ENCODE measurements around the gene PPM1G.
"Not testable (repeated sequence)": the region's sequence is repeated elsewhere in the genome, so short reads cannot be mapped to it uniquely, and the experiment has no call there.

The PPM1G gene

DNA sequence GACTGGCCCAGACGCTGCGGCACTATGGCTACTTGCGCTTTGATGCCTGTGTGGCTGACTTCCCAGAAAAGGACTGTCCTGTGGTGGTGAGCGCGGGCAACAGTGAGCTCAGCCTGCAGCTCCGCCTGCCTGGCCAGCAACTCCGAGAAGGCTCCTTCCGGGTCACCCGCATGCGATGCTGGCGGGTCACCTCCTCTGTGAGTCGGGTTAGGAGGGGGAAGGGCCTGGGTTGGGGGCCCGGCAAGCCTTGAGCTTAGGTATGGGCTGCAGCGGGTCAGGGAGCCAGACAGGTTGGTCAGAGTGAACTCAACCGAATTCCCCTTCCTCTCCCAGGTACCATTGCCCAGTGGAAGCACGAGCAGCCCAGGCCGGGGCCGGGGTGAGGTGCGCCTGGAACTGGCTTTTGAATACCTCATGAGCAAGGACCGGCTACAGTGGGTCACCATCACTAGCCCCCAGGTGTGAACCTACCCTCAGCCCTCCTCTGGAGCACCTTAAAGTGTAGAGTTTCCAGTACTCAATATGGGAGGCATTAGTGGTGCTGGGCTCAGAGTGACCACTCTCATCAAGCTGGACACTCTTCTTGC, 33.8 kb downstream of the PPM1G start:
- no peak for DNase-seq (ENCODE audit: low spot score)

GRCh38 chr2:27373567-27373966, 35.8 kb downstream of the PPM1G start:
- DNase-seq (ENCODE audit: low spot score): no peak

GRCh38 chr2:27372937-27373336, 36.5 kb downstream of the PPM1G start:
- no peak for DNase-seq (ENCODE audit: low spot score)

GRCh38 chr2:27370816-27371620, 38.4 kb downstream of the PPM1G start:
- DNase-seq (ENCODE audit: low spot score): peak; percentile 25

GRCh38 chr2:27370026-27370815, 39.2 kb downstream of the PPM1G start, which contains the start of the genes EIF2B4 and SNX17:
EIF2B4 (minus strand) TSS chr2:27370338; CDS start chr2:27370314, 24 bp downstream.
SNX17 (plus strand) TSS chr2:27370616; CDS start chr2:27370744, 128 bp downstream.
- peak; percentile 99 for DNase-seq (ENCODE audit: low spot score)

- DNase-seq (ENCODE audit: low spot score): peak; percentile 38
Measured at GRCh38 chr2:27369471-27370025, 39.8 kb downstream of the PPM1G start.

- no peak for DNase-seq (ENCODE audit: low spot score)
Measured at GRCh38 chr2:27363933-27364332, 45.5 kb downstream of the PPM1G start.

- no peak for DNase-seq (ENCODE audit: low spot score)
Measured at GRCh38 chr2:27362678-27363420, 46.5 kb downstream of the PPM1G start.

DNA sequence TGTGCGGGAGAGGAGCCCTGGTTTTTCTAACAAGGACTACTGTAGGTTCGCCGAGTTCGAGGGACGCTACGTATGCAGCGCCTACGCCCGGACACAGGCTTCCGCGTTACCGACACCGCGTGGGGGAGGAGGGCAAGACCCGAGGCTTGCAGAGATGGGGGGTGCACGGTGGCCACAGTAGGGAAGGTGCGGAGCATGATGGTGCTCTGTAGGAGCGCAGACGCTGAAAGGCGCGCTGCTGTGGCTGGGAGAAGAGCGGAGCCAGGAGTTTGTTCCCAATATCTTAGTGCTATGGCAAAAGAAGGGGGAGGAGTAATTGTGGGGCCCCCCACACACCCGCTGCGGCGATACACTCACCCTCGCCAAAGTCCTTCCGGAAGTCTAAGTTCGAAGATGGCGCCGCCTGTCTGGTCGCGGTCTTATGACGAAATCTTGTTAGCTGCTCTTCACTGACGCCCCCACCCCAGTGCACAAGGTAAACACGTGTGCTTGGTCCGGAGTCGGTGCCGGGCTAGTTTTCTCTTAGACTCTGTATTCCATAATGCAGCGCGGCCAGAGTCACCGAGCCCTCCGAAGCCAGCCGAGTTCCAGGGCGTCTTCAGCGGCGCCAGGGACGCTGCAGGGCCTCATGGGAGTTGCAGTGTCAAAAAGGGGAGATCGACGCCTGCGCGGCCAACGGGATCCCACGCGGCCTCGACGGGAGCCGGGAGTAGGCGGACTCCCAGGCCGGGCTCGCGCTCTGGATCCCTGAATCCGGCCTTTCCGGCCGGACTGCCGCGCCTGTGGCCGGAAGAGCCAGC, 52.8 kb downstream of the PPM1G start, which contains the start of gene GTF3C2:
GTF3C2 (minus strand) TSS at position 383 of the 800 bp plus-strand sequence. CDS start 13,210 bp downstream, outside the sequence.
- DNase-seq (ENCODE audit: low spot score): peak; percentile 96

DNA sequence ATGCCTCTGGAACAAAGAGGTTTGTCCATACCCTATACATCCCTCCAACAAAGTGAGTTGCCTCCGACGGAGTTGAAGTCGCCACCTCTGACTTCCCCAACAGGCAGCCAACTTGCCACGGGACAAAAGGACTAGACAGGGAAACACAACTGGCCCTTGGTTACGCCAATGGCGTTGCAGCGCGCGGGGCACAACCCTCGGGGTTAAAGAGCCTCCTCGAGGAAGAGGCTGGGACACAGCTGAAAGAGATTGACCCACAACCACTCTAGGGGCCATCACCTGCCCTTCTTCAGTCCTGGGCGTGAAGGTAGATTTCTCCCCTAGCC, 53.4 kb downstream of the PPM1G start:
- peak; percentile 78 for DNase-seq (ENCODE audit: low spot score)

DNA sequence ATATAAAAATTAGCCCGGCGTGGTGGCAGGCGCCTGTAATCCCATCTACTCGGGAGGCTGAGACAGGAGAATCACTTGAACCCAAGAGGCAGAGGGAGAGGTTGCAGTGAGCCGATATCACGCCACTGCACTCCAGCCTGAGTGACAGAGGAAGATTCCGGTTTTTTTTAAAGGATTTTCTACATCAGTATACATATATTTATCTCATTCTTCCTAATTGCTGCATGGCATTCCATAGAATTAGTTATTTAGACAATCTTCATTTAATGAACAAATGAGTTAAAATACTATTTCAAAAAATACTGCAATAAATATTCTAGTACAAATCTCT, 54.8 kb downstream of the PPM1G start:
- no peak for DNase-seq (ENCODE audit: low spot score)

DNA sequence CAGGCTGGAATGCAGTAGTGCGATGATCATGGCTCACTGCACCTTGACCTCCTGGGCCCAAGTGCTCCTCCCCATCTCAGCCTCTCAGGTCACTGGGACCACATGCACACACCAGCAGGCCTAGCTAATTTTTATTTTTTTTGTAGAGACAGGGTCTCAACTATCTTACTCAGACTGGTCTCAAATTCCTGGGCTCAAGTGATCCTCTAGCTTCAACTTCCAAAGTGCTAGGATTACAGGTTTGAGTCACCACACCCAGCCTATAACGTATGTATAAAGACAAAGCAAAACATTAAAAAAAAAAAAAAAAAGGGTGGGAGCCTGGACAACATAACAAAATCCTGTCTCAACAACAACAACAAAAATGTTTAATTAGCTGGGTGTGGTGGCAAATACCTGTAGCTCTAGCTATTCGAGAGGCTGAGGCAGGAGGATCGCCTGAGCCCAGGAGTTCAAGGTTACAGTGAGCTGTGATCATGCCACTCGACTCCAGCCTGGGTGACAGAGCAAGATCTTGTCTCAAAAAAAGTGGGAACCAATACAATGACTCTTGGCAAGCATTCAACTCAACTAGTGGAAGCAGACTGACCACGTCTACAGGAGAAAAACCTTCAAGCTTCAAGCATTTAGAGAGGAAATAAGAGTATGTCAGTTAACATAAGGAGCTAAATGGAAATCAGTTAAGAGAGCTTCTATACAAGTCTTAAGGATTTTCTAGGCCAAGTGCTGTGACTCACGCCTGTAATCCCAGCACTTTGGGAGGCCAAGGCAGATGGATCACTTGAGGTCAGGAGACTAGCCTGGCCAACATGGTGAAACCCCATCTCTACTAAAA, 55.4 kb downstream of the PPM1G start:
- DNase-seq (ENCODE audit: low spot score): no peak

GRCh38 chr2:27353386-27353761, 56.0 kb downstream of the PPM1G start:
- not testable (repeated sequence) for DNase-seq (ENCODE audit: low spot score)

DNA sequence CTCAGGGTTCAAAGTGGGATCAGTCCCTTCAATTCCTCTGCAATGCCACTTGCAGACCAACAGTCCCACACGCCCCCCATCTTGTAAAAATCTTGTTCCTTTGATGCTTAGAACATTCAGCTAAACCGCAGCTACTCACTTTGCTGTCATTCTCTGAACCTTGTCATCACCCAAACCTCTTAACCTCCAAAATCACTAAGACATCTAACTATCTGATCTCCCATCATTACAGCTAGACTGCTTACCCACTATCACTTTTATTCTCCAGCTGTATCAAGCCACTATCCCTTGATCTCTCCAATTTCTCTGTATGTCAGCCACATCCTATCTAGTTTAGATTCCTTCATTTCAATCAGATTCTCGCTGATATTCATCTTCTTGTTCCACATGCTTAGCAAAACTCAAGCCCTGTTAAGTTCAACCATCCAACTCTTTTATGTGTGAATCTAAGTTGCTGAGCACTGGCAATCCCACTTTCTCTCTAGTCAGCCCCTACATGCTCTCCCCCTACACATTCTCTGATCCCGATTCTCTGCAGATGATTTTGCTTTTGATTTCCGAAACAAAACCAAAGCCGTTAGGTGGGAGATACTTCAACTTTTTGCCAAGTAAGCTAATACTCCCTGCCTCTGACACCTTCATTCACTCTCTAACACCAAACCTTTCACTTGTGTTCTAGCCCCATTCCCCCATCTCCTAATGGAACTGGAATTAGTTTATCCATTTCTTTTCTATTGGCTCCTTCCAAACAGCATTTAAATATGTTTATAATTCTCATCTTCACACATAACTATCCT, 57.4 kb downstream of the PPM1G start:
- DNase-seq (ENCODE audit: low spot score): no peak

- no peak for DNase-seq (ENCODE audit: low spot score)
Measured at GRCh38 chr2:27350106-27350693, 59.2 kb downstream of the PPM1G start.

DNA sequence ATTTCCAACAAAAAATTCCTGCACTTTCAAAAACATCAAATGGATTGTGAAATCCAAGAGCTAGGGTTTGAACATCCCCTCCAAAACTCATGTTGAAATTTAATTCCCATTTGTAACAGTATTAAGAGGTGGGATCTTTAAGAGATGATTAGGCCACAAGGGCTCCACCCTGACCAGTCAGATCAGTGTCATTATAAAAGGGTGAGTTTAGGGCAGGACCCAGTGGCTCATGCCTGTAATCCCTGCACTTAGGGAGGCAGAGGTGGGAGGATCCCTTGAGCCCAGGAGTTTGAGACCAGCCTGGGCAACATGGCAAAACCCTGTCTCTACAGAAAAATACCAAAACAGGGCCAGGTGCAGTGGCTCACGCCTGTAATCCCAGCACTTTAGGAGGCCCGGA, 61.8 kb downstream of the PPM1G start:
- no peak for DNase-seq (ENCODE audit: low spot score)

GRCh38 chr2:27336173-27336572, 73.2 kb downstream of the PPM1G start:
- no peak for DNase-seq (ENCODE audit: low spot score)

- DNase-seq (ENCODE audit: low spot score): no peak
Measured at GRCh38 chr2:27335311-27335710, 74.1 kb downstream of the PPM1G start.
